ENCODE measurements around the gene COG7. TPM values are rescaled to one million over a fixed set of nuclear protein-coding genes. Genes with fewer than 3 reads are reported as not detected.

COG7 gene
- total RNA-seq, 1 experiment from 2014 or later, result 22.1 TPM

DNA sequence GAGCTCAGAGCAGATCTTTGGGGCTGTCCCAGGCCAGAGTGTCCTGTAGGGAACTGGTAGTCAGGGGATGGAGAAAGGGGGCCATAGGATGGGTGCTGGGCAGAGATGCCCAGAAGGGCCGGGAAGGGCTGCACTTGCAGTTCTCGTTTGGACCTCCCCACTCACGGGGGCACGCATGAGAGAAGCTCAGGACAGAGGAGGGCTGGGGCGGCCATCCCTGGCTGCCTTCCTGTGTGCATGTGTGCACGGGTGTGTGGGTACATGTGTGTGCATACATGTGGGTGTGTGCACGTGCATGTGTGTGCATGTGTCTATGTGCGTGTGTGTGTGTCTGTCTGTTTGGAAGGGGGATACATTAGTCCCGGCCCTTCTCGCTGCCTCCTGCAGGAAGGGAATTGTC is 73.3 kb downstream of the COG7 start:
- Histone ChIP-seq H3K27me3 (ENCODE audit: insufficient read depth, low read length) (no peaks in the 10 kb centered on the region), H3K9me3 (ENCODE audit: control insufficient read depth in 1 of 2, insufficient read depth in 1 of 2, low read depth in 1 of 2, low read length in 2 of 2) (no peaks in the 10 kb centered on the region), H3K4me1 (ENCODE audit: control insufficient read depth in 1 of 2, insufficient read depth in 2 of 2, low read length in 2 of 2) (no peaks in the 10 kb centered on the region), H3K4me2 (ENCODE audit: low read length) (no peak overlapping the region), H3K4me3 (replicated peaks in 1 of 2; ENCODE audit: low read depth in 1 of 2, low read length in 2 of 2) (no peak overlapping the region), H3K36me3 (ENCODE audit: control insufficient read depth in 1 of 2, insufficient read depth in 2 of 2, low read length in 2 of 2) (no peaks in the 10 kb centered on the region), H3K79me2 (ENCODE audit: insufficient read depth, low read length) (no peaks in the 10 kb centered on the region), H3K27ac (ENCODE audit: low read depth, low read length) (no peak overlapping the region), H3K9ac (ENCODE audit: low read length) (no peak overlapping the region), H4K20me1 (ENCODE audit: insufficient read depth) (no peaks in the 10 kb centered on the region), H2AFZ (ENCODE audit: low read depth, low read length, poor library complexity, severe bottlenecking) (no peak overlapping the region), H3K9me2 (ENCODE audit: insufficient read depth) (no peaks in the 10 kb centered on the region)
- ChIA-PET RAD21 (ENCODE audit: low non-redundant PET in 1 of 2, low total read pairs in 2 of 2, uncharacterized antibody in 2 of 2, unreplicated experiment in 2 of 2) (no interaction called here), CTCF (no interaction called here), POLR2A (no interaction called here)
- DNase-seq (ENCODE audit: low read depth, low spot score), result no peak
- TF ChIP-seq YY1 (IDR thresholded peaks at IDR 0.05; ENCODE audit: extremely low read depth, insufficient replicate concordance, low read depth, low read length) (no peak), ELF1 (IDR thresholded peaks at IDR 0.05; ENCODE audit: borderline replicate concordance, low read depth) (no peak), ZFX (IDR thresholded peaks at IDR 0.05) (no peak), CEBPB (IDR thresholded peaks at IDR 0.05; ENCODE audit: low read depth) (no peak), SRF (IDR thresholded peaks at IDR 0.05; ENCODE audit: low read depth) (no peak), EZH2 (IDR thresholded peaks at IDR 0.05) (no peak), EGR1 (IDR thresholded peaks at IDR 0.05; ENCODE audit: low read depth) (no peak), JUND (IDR thresholded peaks at IDR 0.05) (no peak), ZNF274 (IDR thresholded peaks at IDR 0.05; ENCODE audit: low read depth, low read length) (no peak), REST (IDR thresholded peaks at IDR 0.05; ENCODE audit: low read depth) (no peak), SIN3A (IDR thresholded peaks at IDR 0.05; ENCODE audit: low read depth) (no peak), SP1 (IDR thresholded peaks at IDR 0.05; ENCODE audit: low read depth) (no peak), POLR2A (IDR thresholded peaks at IDR 0.05; ENCODE audit: borderline replicate concordance, extremely low read depth, insufficient read depth, insufficient read length) (no peak), FOSL1 (IDR thresholded peaks at IDR 0.05; ENCODE audit: low read depth) (no peak), POLR2AphosphoS5 (IDR thresholded peaks at IDR 0.05; ENCODE audit: low read depth, low read length) (no peak)
- TF ChIP-seq, protein P1, sequence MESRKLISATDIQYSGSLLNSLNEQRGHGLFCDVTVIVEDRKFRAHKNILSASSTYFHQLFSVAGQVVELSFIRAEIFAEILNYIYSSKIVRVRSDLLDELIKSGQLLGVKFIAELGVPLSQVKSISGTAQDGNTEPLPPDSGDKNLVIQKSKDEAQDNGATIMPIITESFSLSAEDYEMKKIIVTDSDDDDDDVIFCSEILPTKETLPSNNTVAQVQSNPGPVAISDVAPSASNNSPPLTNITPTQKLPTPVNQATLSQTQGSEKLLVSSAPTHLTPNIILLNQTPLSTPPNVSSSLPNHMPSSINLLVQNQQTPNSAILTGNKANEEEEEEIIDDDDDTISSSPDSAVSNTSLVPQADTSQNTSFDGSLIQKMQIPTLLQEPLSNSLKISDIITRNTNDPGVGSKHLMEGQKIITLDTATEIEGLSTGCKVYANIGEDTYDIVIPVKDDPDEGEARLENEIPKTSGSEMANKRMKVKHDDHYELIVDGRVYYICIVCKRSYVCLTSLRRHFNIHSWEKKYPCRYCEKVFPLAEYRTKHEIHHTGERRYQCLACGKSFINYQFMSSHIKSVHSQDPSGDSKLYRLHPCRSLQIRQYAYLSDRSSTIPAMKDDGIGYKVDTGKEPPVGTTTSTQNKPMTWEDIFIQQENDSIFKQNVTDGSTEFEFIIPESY (IDR thresholded peaks at IDR 0.05; ENCODE audit: extremely low read depth, insufficient replicate concordance, low read length), result no peak
- TF ChIP-seq, protein P2, sequence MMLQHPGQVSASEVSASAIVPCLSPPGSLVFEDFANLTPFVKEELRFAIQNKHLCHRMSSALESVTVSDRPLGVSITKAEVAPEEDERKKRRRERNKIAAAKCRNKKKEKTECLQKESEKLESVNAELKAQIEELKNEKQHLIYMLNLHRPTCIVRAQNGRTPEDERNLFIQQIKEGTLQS (IDR thresholded peaks at IDR 0.05), result no peak
- intact Hi-C loops (cut with micrococcal nuclease), result no loop called here
- ATAC-seq, result no peak
- BruUV-seq (replicated peaks), result no TSS peak

Measured in HCT116 (cell line).